Mucosa of descending colon (tissue), 3 donors: ENCODE data around the gene ONECUT1. TPM values are rescaled to one million over a fixed set of nuclear protein-coding genes. Genes with fewer than 3 reads are reported as not detected.

Experiments
- ATAC-seq: fragments of 200-7000 bp; cut with Tn5 transposase; one replicate; pipeline ENCODE4 v1.9.1; 2020; ENCODE audit warnings: mild to moderate bottlenecking, moderate library complexity
- DNase-seq, 3 donors: peaks; one replicate each; pipeline ENCODE4 v3.0.0-alpha.2; 2020
- H3K36me3 ChIP-seq: fragments of 200-600 bp; one replicate; pipeline ENCODE4 v1.8.0; 2021; ENCODE audit warnings: low read depth, mild to moderate bottlenecking
- H3K4me1 ChIP-seq: fragments of 200-600 bp; one replicate; pipeline ENCODE4 v1.8.0; 2021; ENCODE audit warnings: low read depth, mild to moderate bottlenecking
- H3K4me3 ChIP-seq: fragments of 200-600 bp; one replicate; pipeline ENCODE4 v1.8.0; 2021; ENCODE audit warnings: mild to moderate bottlenecking
- H3K9me3 ChIP-seq: fragments of 200-600 bp; one replicate; pipeline ENCODE4 v1.8.0; 2021; ENCODE audit warnings: mild to moderate bottlenecking
- CTCF ChIP-seq: fragments of 200-600 bp; IDR thresholded peaks from one replicate; pipeline ENCODE4 v1.8.0; 2022; ENCODE audit warnings: antibody characterized with exemption, mild to moderate bottlenecking
- intact Hi-C, 2 donors: fragments of 100-400 bp; cut with DNase I in 1 of 2; cut with micrococcal nuclease in 1 of 2; formaldehyde crosslinking; loops; one replicate each; pipeline versions ENCODE4 v1.11.0 to v1.11.1; 2022; cut with DNase I, micrococcal nuclease
- total RNA-seq, 3 donors: library from RNA; stranded (reverse); fragmentation: NEBNext Ultra II Directional in 2 of 3; extraction: Animal tissue kit (Norgen Biotek cat#: 25700) in 2 of 3; gene quantifications; one replicate each; pipeline versions ENCODE4 v1.2.1 to v1.2.4, GENCODE V29; 2021 to 2023
- donor health status: DM: no; HTN: no; CAD: no; lungs with moderate emphysema.
- donor health status: DM: no; HTN: no; CAD: no.
- donor health status: DM: no; HTN: yes; CAD: no.

The ONECUT1 gene
- total RNA-seq, 3 donors from 2014 or later = not detected

DNA sequence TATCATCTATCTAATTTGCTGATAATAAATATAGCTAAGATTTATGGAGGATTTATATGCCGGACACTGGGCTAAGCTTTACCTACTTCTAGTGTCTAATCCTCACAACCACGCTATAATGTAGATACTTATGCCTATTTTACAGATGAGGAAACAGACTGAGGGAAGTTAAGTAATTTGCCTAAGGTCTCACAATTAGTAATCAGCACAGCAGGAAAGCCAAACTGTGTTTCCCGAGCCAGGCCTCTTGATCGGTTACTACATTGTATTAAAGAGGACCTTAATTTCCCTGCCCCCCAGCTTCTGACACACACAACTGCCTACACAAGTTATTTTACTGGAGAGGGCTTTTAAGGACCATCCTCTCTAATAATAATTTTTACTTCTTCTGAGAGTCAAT lies 40.9 kb downstream of the ONECUT1 start:
- no peak for ATAC-seq
- no peaks in the 10 kb centered on the region for H3K36me3 ChIP-seq
- intact Hi-C loops = no loop called here
- TF ChIP-seq CTCF = no peak
- H3K4me3 ChIP-seq = no peak overlapping the region
- no peaks in the 10 kb centered on the region for H3K9me3 ChIP-seq
- DNase-seq = no peak
- H3K4me1 ChIP-seq = no peaks in the 10 kb centered on the region

DNA sequence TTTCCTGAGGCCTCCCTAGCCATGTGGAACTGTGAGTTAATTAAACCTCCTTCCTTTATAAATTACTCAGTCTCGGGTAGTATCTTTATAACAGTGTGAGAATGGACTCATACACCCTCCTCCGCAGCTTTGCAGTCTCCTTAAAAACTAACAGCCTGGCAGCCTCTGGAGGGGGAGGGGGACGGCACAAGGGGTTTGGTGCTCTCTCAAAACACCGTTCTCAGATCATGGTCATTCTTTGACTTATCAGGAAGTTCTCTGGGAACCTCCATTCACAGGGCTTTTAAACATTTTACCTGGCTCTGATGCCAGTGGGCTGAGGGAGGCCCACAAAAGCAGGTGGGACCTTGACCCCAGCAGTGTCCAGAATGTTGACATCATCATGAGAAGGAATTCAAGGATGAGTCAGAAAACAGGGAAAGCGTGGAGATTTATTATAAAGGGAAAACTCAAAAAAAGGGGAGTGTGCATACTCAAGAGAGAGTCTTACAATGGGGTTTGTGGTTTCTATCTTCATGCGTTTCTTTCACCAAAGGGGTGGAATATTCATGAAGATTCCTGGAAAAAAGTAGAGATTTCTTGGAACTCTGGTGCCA lies 43.9 kb downstream of the ONECUT1 start:
- no peak for TF ChIP-seq CTCF
- H3K9me3 ChIP-seq = no peaks in the 10 kb centered on the region
- H3K36me3 ChIP-seq = no peaks in the 10 kb centered on the region
- no peak overlapping the region for H3K4me3 ChIP-seq
- H3K4me1 ChIP-seq = no peaks in the 10 kb centered on the region
- ATAC-seq (no peak), DNase-seq (no peak)
- intact Hi-C loops = no loop called here

- no peak for DNase-seq
- no peak overlapping the region for H3K4me3 ChIP-seq
- no peak for TF ChIP-seq CTCF
- no peak for ATAC-seq
- H3K9me3 ChIP-seq = no peaks in the 10 kb centered on the region
- intact Hi-C loops = no loop called here
- no peaks in the 10 kb centered on the region for H3K36me3 ChIP-seq
- no peaks in the 10 kb centered on the region for H3K4me1 ChIP-seq
These were observed 44.6 kb downstream of the ONECUT1 start for GRCh38 chr15:52745326-52746161.

DNA sequence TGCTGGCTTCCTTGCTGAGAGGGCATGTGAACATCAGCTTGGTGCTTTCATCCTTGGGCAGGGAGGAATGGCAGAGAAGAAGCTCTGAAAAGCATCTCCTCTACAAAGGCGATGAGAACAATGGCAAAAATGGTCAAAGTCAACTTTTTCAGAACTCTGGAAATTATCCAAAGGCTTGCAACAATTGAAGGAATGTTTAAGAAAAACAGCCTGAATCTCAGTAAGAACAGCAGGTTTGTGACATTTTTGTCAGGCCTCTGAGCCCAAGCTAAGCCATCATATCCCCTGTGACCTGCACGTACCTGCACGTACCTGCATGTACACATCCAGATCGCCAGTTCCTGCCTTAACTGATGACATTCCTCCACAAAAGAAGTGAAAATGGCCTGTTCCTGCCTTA lies 51.8 kb downstream of the ONECUT1 start:
- Histone ChIP-seq H3K36me3 (no peaks in the 10 kb centered on the region), H3K9me3 (no peaks in the 10 kb centered on the region), H3K4me3 (no peak overlapping the region), H3K4me1 (no peaks in the 10 kb centered on the region)
- ATAC-seq (no peak), DNase-seq (no peak)
- TF ChIP-seq CTCF = no peak
- intact Hi-C loops = loop anchor here in 1 of 2 donors (10.0 kb wide), 3 partner anchors 64 to 484 kb away; partner anchors contain the start of gene ATOSA

DNA sequence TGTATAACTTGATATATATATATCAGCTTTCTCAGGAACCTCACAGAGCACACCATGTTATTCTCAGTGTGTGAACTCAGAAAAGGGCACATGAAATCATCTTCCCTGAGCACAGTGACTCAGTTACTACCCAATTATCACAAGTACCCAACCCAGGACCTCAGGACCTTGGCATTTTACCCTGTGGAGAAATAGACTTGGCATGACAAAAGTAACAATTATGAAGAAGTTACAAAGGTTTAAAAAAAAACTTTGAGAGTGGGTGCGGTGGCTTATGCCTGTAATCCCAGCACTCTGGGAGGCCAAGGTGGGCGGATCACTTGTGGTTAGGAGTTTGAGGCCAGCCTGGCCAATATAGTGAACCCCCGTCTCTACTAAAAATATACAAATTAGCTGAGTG lies 52.4 kb downstream of the ONECUT1 start:
- ATAC-seq = no peak
- DNase-seq = no peak
- intact Hi-C loops = loop anchor here in 1 of 2 donors (10.0 kb wide), 3 partner anchors 63 to 483 kb away; partner anchors contain the start of gene ATOSA
- Histone ChIP-seq H3K36me3 (no peaks in the 10 kb centered on the region), H3K4me3 (no peak overlapping the region), H3K4me1 (no peaks in the 10 kb centered on the region), H3K9me3 (no peaks in the 10 kb centered on the region)
- TF ChIP-seq CTCF = no peak
